PC-3 (cell line): Measurements from ENCODE around the gene NFATC2IP.
"Not testable (repeated sequence)": the region's sequence is repeated elsewhere in the genome, so short reads cannot be mapped to it uniquely, and the experiment has no call there.

Source experiments
- EZH2 ChIP-seq: fragments of 300-600 bp; sonication (generic); IDR thresholded peaks from one replicate; pipeline ENCODE4 v1.6.1; 2017; ENCODE audit warnings: antibody characterized with exemption, mild to moderate bottlenecking, low read length; ENCODE audit not compliant: unreplicated experiment
- TF ChIP-seq, protein P1 (sequence below): fragments of 300-600 bp; sonication (generic); conservative IDR thresholded peaks from 2 replicates; pipeline ENCODE4 v1.5.1; 2017; ENCODE audit warnings: antibody characterized with exemption, low read depth, mild to moderate bottlenecking, low read length

GRCh38 chr16:28939825-28940224 lies 10.9 kb upstream of the NFATC2IP start:
- TF ChIP-seq EZH2 = not testable (repeated sequence)
- TF ChIP-seq, protein P1, sequence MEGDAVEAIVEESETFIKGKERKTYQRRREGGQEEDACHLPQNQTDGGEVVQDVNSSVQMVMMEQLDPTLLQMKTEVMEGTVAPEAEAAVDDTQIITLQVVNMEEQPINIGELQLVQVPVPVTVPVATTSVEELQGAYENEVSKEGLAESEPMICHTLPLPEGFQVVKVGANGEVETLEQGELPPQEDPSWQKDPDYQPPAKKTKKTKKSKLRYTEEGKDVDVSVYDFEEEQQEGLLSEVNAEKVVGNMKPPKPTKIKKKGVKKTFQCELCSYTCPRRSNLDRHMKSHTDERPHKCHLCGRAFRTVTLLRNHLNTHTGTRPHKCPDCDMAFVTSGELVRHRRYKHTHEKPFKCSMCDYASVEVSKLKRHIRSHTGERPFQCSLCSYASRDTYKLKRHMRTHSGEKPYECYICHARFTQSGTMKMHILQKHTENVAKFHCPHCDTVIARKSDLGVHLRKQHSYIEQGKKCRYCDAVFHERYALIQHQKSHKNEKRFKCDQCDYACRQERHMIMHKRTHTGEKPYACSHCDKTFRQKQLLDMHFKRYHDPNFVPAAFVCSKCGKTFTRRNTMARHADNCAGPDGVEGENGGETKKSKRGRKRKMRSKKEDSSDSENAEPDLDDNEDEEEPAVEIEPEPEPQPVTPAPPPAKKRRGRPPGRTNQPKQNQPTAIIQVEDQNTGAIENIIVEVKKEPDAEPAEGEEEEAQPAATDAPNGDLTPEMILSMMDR = not testable (repeated sequence)
